K562 (cell line): ENCODE measurements around the gene OR2L3. TPM values are rescaled to one million over a fixed set of nuclear protein-coding genes. Genes with fewer than 3 reads are reported as not detected.

Experiments
- ATAC-seq: fragments of 200-7000 bp; cut with Tn5 transposase; 3 replicates; pipeline ENCODE4 v1.9.1; 2020; ENCODE audit warnings: moderate library complexity
- BruUV-seq: library from RNA; stranded (reverse); fragments of 400-500 nt; replicated peaks from 2 replicates; lab custom pipeline; 2021; lab: Mats Ljungman, UMichigan
- CTCF ChIA-PET: fragments of 300-600 bp; formaldehyde crosslinking; extraction: SDS; loops from one replicate; lab custom pipeline; 2021; ENCODE audit warnings: low intra/inter-chr PET ratio; lab: Yijun Ruan, JAX
- POLR2A ChIA-PET: fragments of 300-600, 350-650 bp; sonication (Branson Sonifier 250); formaldehyde crosslinking; extraction: SDS; loops from one replicate; lab custom pipeline; 2021; ENCODE audit warnings: antibody characterized with exemption, inconsistent platforms; lab: Yijun Ruan, JAX
- DNase-seq, 4 experiments: peaks; one replicate each; pipeline versions ENCODE4 v3.0.0 to v3.0.0-alpha.2; 2011 to 2018; ENCODE audit warnings: low spot score in 3 of 4, mixed read lengths in 3 of 4; ENCODE audit errors: extremely low read depth in 1 of 4
- FAIRE-seq: peaks from 2 replicates; lab custom pipeline; 2011; peaks lifted over from hg19 to GRCh38; lab: Jason Lieb, UNC
- H2AFZ ChIP-seq: 2 replicates; pipeline ENCODE4 v1.6.0; 2011; ENCODE audit warnings: low read depth, low read length, control low read depth, inconsistent platforms
- H3K27ac ChIP-seq: fragments of 200-600 bp; 3 replicates; pipeline ENCODE4 v1.8.0; 2011; ENCODE audit warnings: low read depth, mild to moderate bottlenecking, control low read depth, inconsistent platforms, low read length, moderate library complexity, mixed read lengths; ENCODE audit errors: extremely low read depth
- H3K27me3 ChIP-seq, 2 experiments: fragments of 300-600 bp in 1 of 2; 2 replicates in 1 of 2; 3 replicates in 1 of 2; pipeline versions ENCODE4 v1.6.0 to v1.8.0; 2011; ENCODE audit warnings: inconsistent platforms in 2 of 2, low read length in 2 of 2, mild to moderate bottlenecking in 1 of 2, mixed read lengths in 1 of 2, moderate library complexity in 1 of 2; ENCODE audit not compliant: control insufficient read depth in 2 of 2, insufficient read depth in 2 of 2
- H3K36me3 ChIP-seq: fragments of 300-600 bp; 3 replicates; pipeline ENCODE4 v1.8.0; 2011; ENCODE audit warnings: mild to moderate bottlenecking, low read length, inconsistent platforms; ENCODE audit not compliant: control insufficient read depth, insufficient read depth
- H3K4me1 ChIP-seq, 2 experiments: fragments of 200-600 bp in 1 of 2; replicated peaks in 1 of 2; 2 replicates in 1 of 2; 3 replicates in 1 of 2; pipeline versions ENCODE4 v1.5.1 to v1.8.0; 2011; ENCODE audit warnings: inconsistent platforms in 2 of 2, low read length in 2 of 2, mild to moderate bottlenecking in 1 of 2, mixed read lengths in 1 of 2, moderate library complexity in 1 of 2; ENCODE audit not compliant: control insufficient read depth in 2 of 2, insufficient read depth in 2 of 2
- H3K4me2 ChIP-seq: 2 replicates; pipeline ENCODE4 v1.6.1; 2011; ENCODE audit warnings: low read length, control low read depth, inconsistent platforms, mixed read lengths; ENCODE audit not compliant: insufficient read depth
- H3K4me3 ChIP-seq: fragments of 200-600 bp; sonication (generic), shearing (Covaris generic); 2 replicates; pipeline ENCODE4 v1.5.1; 2016; ENCODE audit warnings: control low read depth, inconsistent platforms
- H3K79me2 ChIP-seq: fragments of 200-600 bp; 3 replicates; pipeline ENCODE4 v1.8.0; 2011; ENCODE audit warnings: low read length, inconsistent platforms; ENCODE audit not compliant: control insufficient read depth, insufficient read depth
- H3K9ac ChIP-seq, 2 experiments: 2 replicates each; pipeline versions ENCODE4 v1.6.0 to v1.6.1; 2011; ENCODE audit warnings: low read depth in 2 of 2, low read length in 2 of 2, control low read depth in 1 of 2, inconsistent platforms in 1 of 2, mild to moderate bottlenecking in 1 of 2, mixed read lengths in 1 of 2; ENCODE audit not compliant: insufficient read depth in 1 of 2
- H3K9me1 ChIP-seq: one replicate; pipeline ENCODE4 v1.6.0; 2011; ENCODE audit warnings: inconsistent platforms, mild to moderate bottlenecking, low read length, moderate library complexity; ENCODE audit not compliant: control insufficient read depth, insufficient read depth
- H3K9me3 ChIP-seq: replicated peaks from 2 replicates; pipeline ENCODE4 v1.5.1; 2011; ENCODE audit warnings: low read depth, low read length, inconsistent platforms; ENCODE audit not compliant: control insufficient read depth, insufficient read depth
- H4K20me1 ChIP-seq: replicated peaks from 2 replicates; pipeline ENCODE4 v1.6.1; 2011; ENCODE audit warnings: low read length, inconsistent platforms, mixed read lengths; ENCODE audit not compliant: control insufficient read depth, insufficient read depth
- BACH1 ChIP-seq: fragments of 200-800 bp; sonication (Bioruptor generic); IDR thresholded peaks from 2 replicates; pipeline ENCODE4 v1.6.1; 2016; ENCODE audit warnings: missing genetic modification characterization, missing compliant biosample characterization
- C11orf30 ChIP-seq: fragments of 450-650 bp; IDR thresholded peaks from 2 replicates; pipeline ENCODE4 v1.6.1; 2016; ENCODE audit warnings: low read depth, mild to moderate bottlenecking
- CBFA2T3 ChIP-seq: fragments of 450-650 bp; IDR thresholded peaks from 2 replicates; pipeline ENCODE4 v1.6.1; 2017
- CC2D1A ChIP-seq: fragments of 450-650 bp; IDR thresholded peaks from 2 replicates; pipeline ENCODE4 v1.6.1; 2017; ENCODE audit warnings: mild to moderate bottlenecking
- E4F1 ChIP-seq: fragments of 250-450 bp; sonication (Bioruptor Pico); IDR thresholded peaks from 2 replicates; pipeline ENCODE4 v1.5.0; 2021; ENCODE audit warnings: mild to moderate bottlenecking, borderline replicate concordance
- FOXJ2 ChIP-seq: fragments of 200-800 bp; sonication (Bioruptor generic); IDR thresholded peaks from 2 replicates; pipeline ENCODE4 v1.6.1; 2016; ENCODE audit warnings: missing genetic modification characterization, missing compliant biosample characterization
- MAFF ChIP-seq: IDR thresholded peaks from 2 replicates; pipeline ENCODE4 v1.6.1; 2012; ENCODE audit warnings: low read length, improper control_type of control experiment
- MAFG ChIP-seq: fragments of 450-650 bp; conservative IDR thresholded peaks from 2 replicates; pipeline ENCODE4 v1.6.1; 2016; ENCODE audit warnings: missing genetic modification characterization, missing compliant biosample characterization
- MAFK ChIP-seq: IDR thresholded peaks from 2 replicates; pipeline ENCODE4 v1.6.1; 2011; ENCODE audit warnings: low read length, improper control_type of control experiment
- MEF2D ChIP-seq: conservative IDR thresholded peaks from 2 replicates; pipeline ENCODE4 v1.6.1; 2016; ENCODE audit warnings: low read depth, missing genetic modification characterization, missing compliant biosample characterization
- MTA1 ChIP-seq: fragments of 450-650 bp; IDR thresholded peaks from 2 replicates; pipeline ENCODE4 v1.6.1; 2017; ENCODE audit warnings: borderline replicate concordance
- MXD1 ChIP-seq: fragments of 250-450 bp; sonication (Bioruptor Pico); IDR thresholded peaks from 2 replicates; pipeline ENCODE4 v1.8.0; 2021; ENCODE audit warnings: borderline replicate concordance, mild to moderate bottlenecking, moderate library complexity; ENCODE audit not compliant: poor library complexity, severe bottlenecking
- MXI1 ChIP-seq: IDR thresholded peaks from 2 replicates; pipeline ENCODE4 v1.6.1; 2011; ENCODE audit warnings: low read depth, mild to moderate bottlenecking, improper control_type of control experiment, low read length
- TAL1 ChIP-seq: fragments of 450-650 bp; IDR thresholded peaks from 2 replicates; pipeline ENCODE4 v1.6.1; 2016; ENCODE audit warnings: mild to moderate bottlenecking
- ZNF316 ChIP-seq: fragments of 450-650 bp; IDR thresholded peaks from 2 replicates; pipeline ENCODE4 v1.6.1; 2016
- ZNF699 ChIP-seq: fragments of 250-450 bp; sonication (Bioruptor Pico); IDR thresholded peaks from 2 replicates; pipeline ENCODE4 v1.8.0; 2021; ENCODE audit warnings: mild to moderate bottlenecking, moderate library complexity; ENCODE audit not compliant: insufficient replicate concordance
- WGBS: fragments of 100-300 bp; shearing (Covaris generic); methylation state at CpG from one replicate; pipeline ENCODE4 v1.1.6; 2016; ENCODE audit warnings: low coverage, mixed read lengths; ENCODE audit not compliant: insufficient coverage; ENCODE audit errors: missing lambda C conversion rate; 5-methylcytosine and 5-hydroxymethylcytosine counted together
- in situ Hi-C: fragments of 300-500 bp; cut with MboI; formaldehyde crosslinking; loops from 4 replicates; pipeline ENCODE4 v1.15.0; 2018; ENCODE audit warnings: inconsistent platforms, mixed read lengths
- intact Hi-C: fragments of 100-400 bp; cut with micrococcal nuclease; formaldehyde crosslinking; loops from 2 replicates; pipeline ENCODE4 v1.14.2; 2022
- polyA plus RNA-seq, 8 experiments: library from polyadenylated mRNA; depleted of rRNA in 4 of 8; stranded (reverse) in 5 of 8; unstranded in 3 of 8; fragments of >200 nt; fragmentation: Nextera tagmentation in 2 of 8; fragmentation: Illumina TruSeq in 1 of 8; extraction: Ambion mirVana in 2 of 8; extraction: Trizol in 1 of 8; gene quantifications; 2 replicates each; pipeline versions ENCODE4 v1.2.1 to v1.2.3, GENCODE V29; 2011 to 2014; ENCODE audit warnings: inconsistent platforms in 1 of 8, missing spikeins in 1 of 8
- total RNA-seq, 7 experiments: library from RNA; depleted of rRNA in 6 of 7; stranded (reverse); fragments of >200 nt in 6 of 7; fragmentation: Illumina TruSeq in 2 of 7; extraction: Trizol in 2 of 7; gene quantifications; 2 replicates each; pipeline versions ENCODE4 v1.2.1 to v1.2.3, GENCODE V29; 2011 to 2021; ENCODE audit warnings: low replicate concordance in 1 of 7

OR2L3 gene
- total and polyA plus RNA-seq, 9 of the 15 experiments (the other 6 are each of a cell fraction or from before 2014, with no cell fraction given), result not detected

- H3K9me1 ChIP-seq, result no peaks in the 10 kb centered on the region
- no peak for TF ChIP-seq CC2D1A
- TF ChIP-seq MTA1, result no peak
- no peak for TF ChIP-seq MEF2D
- TF ChIP-seq ZNF316, result peak; percentile 99
- peak; percentile 44; the same call in 1 of the 2 replicates for TF ChIP-seq BACH1 (tag)
- TF ChIP-seq FOXJ2 (tag), result no peak
- TF ChIP-seq TAL1, result no peak
- TF ChIP-seq C11orf30, result peak; percentile 98
- no peak for TF ChIP-seq CBFA2T3
- TF ChIP-seq MAFG (tag), result peak; percentile 99
- peak; percentile 100 for TF ChIP-seq MAFK
- peak; percentile 100 for TF ChIP-seq MAFF
- TF ChIP-seq E4F1 (CRISPR knock-in tag), result no peak
- no peak for TF ChIP-seq MXD1
- no peak for TF ChIP-seq MXI1
- no peak for TF ChIP-seq ZNF699 (CRISPR knock-in tag)
- no TSS peak for BruUV-seq
- H3K27ac ChIP-seq, result no peak overlapping the region
- no peaks in the 10 kb centered on the region for H4K20me1 ChIP-seq
- no peak overlapping the region for H3K9ac ChIP-seq
- no peaks in the 10 kb centered on the region for H3K36me3 ChIP-seq
- POLR2A ChIA-PET, result no interaction called here
- no peaks in the 10 kb centered on the region for H3K4me1 ChIP-seq
- no peaks in the 10 kb centered on the region for H3K27me3 ChIP-seq
- CTCF ChIA-PET, result no interaction called here
- no peaks in the 10 kb centered on the region for H3K79me2 ChIP-seq
- intact Hi-C loops, result no loop called here
- peaks cover 3% of the 10 kb centered on the region for H3K9me3 ChIP-seq
- no peak overlapping the region for H3K4me2 ChIP-seq
- no peak overlapping the region for H2AFZ ChIP-seq
- DNase-seq (no peak), FAIRE-seq (no peak), ATAC-seq (no peak)
- in situ Hi-C loops, result no loop called here
- no peak overlapping the region for H3K4me3 ChIP-seq
- WGBS, result 0% methylated on average over 1 of the region's 1 CpG
These were observed 38.9 kb upstream of the OR2L3 start for GRCh38 chr1:248007778-248008177.
